MM.1S (cell line): ENCODE measurements around the gene ABCC8.

Source experiments
- DNase-seq: peaks from one replicate; pipeline ENCODE4 v3.0.0-alpha.2; 2015
- H2AFZ ChIP-seq: fragments of 300-600 bp; sonication (generic); 2 replicates; pipeline ENCODE4 v1.6.0; 2016; ENCODE audit warnings: antibody characterized with exemption, low read length
- H3F3A ChIP-seq: fragments of 300-600 bp; sonication (generic); 2 replicates; pipeline ENCODE4 v1.6.1; 2016; ENCODE audit warnings: mild to moderate bottlenecking, antibody characterized with exemption, low read length, moderate library complexity, mixed read lengths; ENCODE audit not compliant: insufficient read depth
- H3K27ac ChIP-seq: fragments of 300-600 bp; sonication (generic); 2 replicates; pipeline ENCODE4 v1.5.1; 2016; ENCODE audit warnings: mild to moderate bottlenecking, low read length
- H3K27me3 ChIP-seq: fragments of 300-600 bp; sonication (generic); replicated peaks from 2 replicates; pipeline ENCODE4 v1.6.0; 2016; ENCODE audit warnings: low read length; ENCODE audit not compliant: insufficient read depth
- H3K36me3 ChIP-seq: fragments of 300-600 bp; sonication (generic); replicated peaks from 2 replicates; pipeline ENCODE4 v1.6.1; 2016; ENCODE audit warnings: mild to moderate bottlenecking, low read length, mixed read lengths; ENCODE audit not compliant: insufficient read depth
- H3K4me1 ChIP-seq: fragments of 300-600 bp; sonication (generic); 2 replicates; pipeline ENCODE4 v1.6.1; 2016; ENCODE audit warnings: low read length, mixed read lengths
- H3K4me2 ChIP-seq: fragments of 300-600 bp; sonication (generic); 2 replicates; pipeline ENCODE4 v1.6.0; 2016; ENCODE audit warnings: low read depth, low read length
- H3K4me3 ChIP-seq: fragments of 300-600 bp; sonication (generic); 2 replicates; pipeline ENCODE4 v1.5.1; 2016; ENCODE audit warnings: low read length, mixed read lengths
- H3K79me2 ChIP-seq: fragments of 300-600 bp; sonication (generic); 2 replicates; pipeline ENCODE4 v1.6.1; 2016; ENCODE audit warnings: mixed run types, low read length, mixed read lengths
- H3K9ac ChIP-seq: fragments of 300-600 bp; sonication (generic); 2 replicates; pipeline ENCODE4 v1.6.1; 2016; ENCODE audit warnings: low read length, mixed read lengths
- H3K9me2 ChIP-seq: fragments of 300-600 bp; sonication (generic); replicated peaks from 2 replicates; pipeline ENCODE4 v1.6.1; 2016; ENCODE audit warnings: mild to moderate bottlenecking, low read length, mixed read lengths; ENCODE audit not compliant: insufficient read depth
- H3K9me3 ChIP-seq: fragments of 300-600 bp; sonication (generic); replicated peaks from 2 replicates; pipeline ENCODE4 v1.6.1; 2016; ENCODE audit warnings: mild to moderate bottlenecking, low read length, mixed read lengths; ENCODE audit not compliant: insufficient read depth
- H4K20me1 ChIP-seq: fragments of 300-600 bp; sonication (generic); 2 replicates; pipeline ENCODE4 v1.6.1; 2016; ENCODE audit warnings: mild to moderate bottlenecking, low read length, moderate library complexity, mixed read lengths; ENCODE audit not compliant: insufficient read depth
- CTCF ChIP-seq: fragments of 300-600 bp; sonication (generic); IDR thresholded peaks from 2 replicates; pipeline ENCODE4 v1.5.1; 2016; ENCODE audit warnings: antibody characterized with exemption, low read length, mixed read lengths
- EZH2 ChIP-seq: fragments of 300-600 bp; sonication (generic); optimal IDR thresholded peaks from 2 replicates; pipeline ENCODE3; 2017; ENCODE audit warnings: low read depth, mild to moderate bottlenecking, antibody characterized with exemption, low read length, mixed read lengths
- EZH2phosphoT487 ChIP-seq: fragments of 300-600 bp; sonication (generic); IDR thresholded peaks from 2 replicates; pipeline ENCODE4 v1.6.1; 2018; ENCODE audit warnings: antibody characterized with exemption, low read length

Gene ABCC8

GRCh38 chr11:17371614-17372013, 105.0 kb downstream of the ABCC8 start:
- Histone ChIP-seq H2AFZ (no peak overlapping the region), H3K9me3 (no peaks in the 10 kb centered on the region), H3K27me3 (no peaks in the 10 kb centered on the region), H4K20me1 (no peaks in the 10 kb centered on the region), H3K9me2 (no peaks in the 10 kb centered on the region), H3K9ac (no peak overlapping the region), H3K79me2 (no peaks in the 10 kb centered on the region), H3K4me3 (no peak overlapping the region), H3K4me2 (no peak overlapping the region), H3K27ac (no peak overlapping the region), H3K36me3 (no peaks in the 10 kb centered on the region), H3F3A (no peaks in the 10 kb centered on the region), H3K4me1 (no peaks in the 10 kb centered on the region)
- no peak for DNase-seq
- no peak for TF ChIP-seq EZH2phosphoT487
- TF ChIP-seq EZH2: no peak
- no peak for TF ChIP-seq CTCF

GRCh38 chr11:17369684-17370243, 106.9 kb downstream of the ABCC8 start:
- Histone ChIP-seq H3K79me2 (no peaks in the 10 kb centered on the region), H3K9ac (no peak overlapping the region), H3K4me2 (no peak overlapping the region), H3K27ac (no peak overlapping the region), H3K9me3 (no peaks in the 10 kb centered on the region), H4K20me1 (no peaks in the 10 kb centered on the region), H3K27me3 (no peaks in the 10 kb centered on the region), H3K9me2 (no peaks in the 10 kb centered on the region), H3K4me1 (no peaks in the 10 kb centered on the region), H3K36me3 (no peaks in the 10 kb centered on the region), H3K4me3 (no peak overlapping the region), H3F3A (no peaks in the 10 kb centered on the region), H2AFZ (no peak overlapping the region)
- no peak for DNase-seq
- TF ChIP-seq EZH2phosphoT487: no peak
- no peak for TF ChIP-seq CTCF
- no peak for TF ChIP-seq EZH2

- Histone ChIP-seq H2AFZ (no peak overlapping the region), H3K36me3 (no peaks in the 10 kb centered on the region), H3K27me3 (no peaks in the 10 kb centered on the region), H3K9me2 (no peaks in the 10 kb centered on the region), H3F3A (no peaks in the 10 kb centered on the region), H3K79me2 (no peaks in the 10 kb centered on the region), H3K27ac (no peak overlapping the region), H3K4me2 (no peak overlapping the region), H4K20me1 (no peaks in the 10 kb centered on the region), H3K4me3 (no peak overlapping the region), H3K9ac (no peak overlapping the region), H3K4me1 (no peaks in the 10 kb centered on the region), H3K9me3 (no peaks in the 10 kb centered on the region)
- DNase-seq: no peak
- TF ChIP-seq EZH2phosphoT487 (no peak), EZH2 (no peak), CTCF (no peak)
Measured at GRCh38 chr11:17369094-17369493, 107.6 kb downstream of the ABCC8 start.
